Measurements from ENCODE around the gene NPPB.
A peak's percentile ranks its signal among the peaks of the same experiment; 100 is the strongest.

NPPB gene

GRCh38 chr1:11831945-11832725 lies 26.6 kb downstream of the NPPB start:
- peak; percentile 55 for DNase-seq

- DNase-seq: no peak
These were observed 30.2 kb downstream of the NPPB start for GRCh38 chr1:11828511-11828910.

- no peak for DNase-seq
These were observed 31.8 kb downstream of the NPPB start for GRCh38 chr1:11826946-11827345.

- DNase-seq: no peak
These were observed 33.6 kb downstream of the NPPB start for GRCh38 chr1:11825131-11825530.

- no peak for DNase-seq
These were observed 35.2 kb downstream of the NPPB start for GRCh38 chr1:11823366-11824137.

- DNase-seq: no peak
These were observed 36.7 kb downstream of the NPPB start for GRCh38 chr1:11822091-11822490.

GRCh38 chr1:11817192-11817591 lies 41.6 kb downstream of the NPPB start:
- no peak for DNase-seq

- no peak for DNase-seq
These were observed 45.7 kb downstream of the NPPB start for GRCh38 chr1:11813021-11813420.
